ENCODE data around the gene ATG7.

GRCh38 chr3:11238880-11239279 is 33.3 kb upstream of the ATG7 start:
- TF ChIP-seq POLR2A (IDR thresholded peaks at IDR 0.05) (no peak), CTCF (IDR thresholded peaks at IDR 0.05) (no peak)

Data from heart left ventricle (tissue), 13 donors.